HG03575 (cell line): Measurements from ENCODE around the gene BRAP.
"Not testable (repeated sequence)": the region's sequence is repeated elsewhere in the genome, so short reads cannot be mapped to it uniquely, and the experiment has no call there.

ENCODE experiments used
- ATAC-seq: cut with Tn5 transposase; IDR thresholded peaks from one replicate; pipeline ENCODE4 v1.9.1; 2021; ENCODE audit not compliant: unreplicated experiment, insufficient number of reproducible peaks, low FRiP score; ENCODE audit errors: extremely low read depth

The BRAP gene

DNA sequence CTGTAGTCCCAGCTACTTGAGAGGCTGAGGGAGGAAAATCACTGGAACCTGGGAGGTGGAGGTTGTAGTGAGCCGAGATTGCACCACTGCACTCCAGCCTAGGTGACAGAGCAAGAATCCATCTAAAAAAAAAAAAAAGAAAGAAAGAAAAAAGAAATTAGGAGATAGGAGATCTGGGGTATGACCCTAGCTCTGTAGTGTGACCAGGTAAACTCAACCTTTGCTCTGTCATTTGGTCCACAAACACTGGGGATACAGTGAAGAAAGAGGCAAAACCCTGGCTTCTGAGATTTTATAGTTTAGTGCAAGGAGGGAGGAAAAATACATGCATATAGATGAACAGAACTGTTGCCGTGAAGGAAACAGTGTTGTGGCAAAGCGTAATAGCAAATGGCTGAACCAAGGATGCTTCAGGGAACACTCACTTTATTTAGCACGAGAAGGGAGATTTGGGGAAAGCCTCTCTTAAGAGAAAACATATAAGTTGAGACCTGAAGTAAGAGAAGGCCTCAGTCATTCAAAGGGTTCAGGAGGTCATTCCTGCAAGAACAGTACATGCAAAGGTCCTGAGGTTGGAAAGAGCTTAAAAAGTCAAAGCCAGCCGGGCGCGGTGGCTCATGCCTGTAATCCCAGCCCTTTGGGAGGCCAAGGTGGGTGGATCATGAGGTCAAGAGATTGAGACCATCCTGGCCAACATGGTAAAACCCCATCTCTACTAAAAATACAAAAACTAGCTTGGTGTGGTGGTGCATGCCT is 57.1 kb downstream of the BRAP start:
- ATAC-seq: no peak

DNA sequence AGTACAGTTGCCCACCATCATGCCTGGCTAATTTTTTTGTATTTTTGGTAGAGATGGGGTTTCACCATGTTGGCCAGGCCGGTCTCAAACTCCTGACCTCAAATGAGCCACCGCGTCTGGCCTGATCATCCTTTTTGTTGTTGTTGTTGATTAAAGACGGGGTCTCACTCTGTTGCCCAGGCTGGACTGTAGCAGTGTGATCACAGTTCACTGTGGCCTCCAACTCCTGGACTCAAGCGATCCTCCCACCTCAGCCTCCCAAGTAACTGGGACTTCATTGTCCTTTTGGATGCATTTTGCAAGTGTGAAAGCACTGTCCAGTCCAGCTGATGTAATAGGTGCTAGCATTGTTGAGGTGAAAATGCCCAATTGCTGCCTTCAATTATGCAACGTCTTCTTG is 59.5 kb downstream of the BRAP start:
- no peak for ATAC-seq

GRCh38 chr12:111624540-111624939 is 61.2 kb downstream of the BRAP start:
- no peak for ATAC-seq

DNA sequence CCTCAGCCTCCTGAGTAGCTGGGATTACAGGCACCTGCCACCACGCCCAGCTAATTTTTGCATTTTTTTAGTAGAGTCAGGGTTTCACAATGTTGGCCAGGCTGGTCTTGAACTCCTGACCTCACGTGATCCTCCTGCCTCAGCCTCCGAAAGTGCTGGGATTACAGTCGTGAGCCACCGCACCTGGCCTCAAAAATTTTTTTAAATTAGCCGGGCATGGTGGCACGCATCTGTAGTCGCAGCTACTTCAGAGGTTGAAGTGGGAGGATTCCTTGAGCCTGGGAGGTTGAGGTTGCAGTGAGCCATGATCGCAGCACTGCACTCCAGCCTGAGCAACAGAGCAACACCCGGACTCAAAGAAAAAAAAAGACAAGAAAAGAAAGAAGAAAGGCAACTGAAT is 67.9 kb downstream of the BRAP start:
- ATAC-seq: not testable (repeated sequence)

- ATAC-seq: no peak
Measured at GRCh38 chr12:111616177-111616623, 69.6 kb downstream of the BRAP start.

DNA sequence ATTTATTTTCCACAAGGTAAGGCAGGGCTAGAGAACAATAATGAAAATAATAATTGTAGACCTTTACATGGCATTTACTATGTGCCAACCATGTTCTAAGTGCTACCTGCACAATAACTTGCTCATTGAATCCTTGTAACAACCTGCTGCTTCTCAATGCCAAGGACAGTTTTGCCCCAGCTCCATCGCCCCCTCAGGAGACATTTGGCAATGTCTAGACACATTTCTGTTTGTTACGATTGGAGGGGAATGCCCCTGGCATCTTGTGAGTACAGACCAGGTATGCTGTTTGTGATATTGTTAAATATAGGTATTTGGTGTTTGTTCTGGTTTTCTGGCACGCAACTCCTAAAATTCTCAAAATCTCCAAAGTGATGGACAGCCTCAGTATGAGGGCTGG is 78.5 kb downstream of the BRAP start:
- ATAC-seq: no peak

DNA sequence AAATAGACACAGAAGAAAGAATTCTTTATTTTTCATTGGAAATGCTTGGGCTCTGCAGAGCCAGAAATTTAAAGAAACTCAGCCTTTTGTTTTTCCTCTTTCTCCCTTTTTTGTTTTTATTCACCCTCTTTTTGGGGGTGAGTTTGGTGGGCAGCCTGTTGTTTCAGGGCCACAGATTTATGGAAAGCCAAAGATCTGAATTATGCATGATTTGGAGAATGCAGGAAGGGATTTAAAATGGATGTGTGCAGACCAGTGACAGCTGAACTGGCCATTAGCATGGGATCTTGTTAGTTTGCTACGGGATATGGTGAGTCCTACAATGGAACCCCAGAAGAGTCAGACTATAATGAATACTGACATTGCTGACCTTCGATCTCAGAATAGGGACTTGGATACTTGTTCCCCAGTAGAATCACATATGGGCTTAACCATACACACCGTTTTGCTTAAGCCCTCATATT is 79.0 kb downstream of the BRAP start:
- no peak for ATAC-seq

DNA sequence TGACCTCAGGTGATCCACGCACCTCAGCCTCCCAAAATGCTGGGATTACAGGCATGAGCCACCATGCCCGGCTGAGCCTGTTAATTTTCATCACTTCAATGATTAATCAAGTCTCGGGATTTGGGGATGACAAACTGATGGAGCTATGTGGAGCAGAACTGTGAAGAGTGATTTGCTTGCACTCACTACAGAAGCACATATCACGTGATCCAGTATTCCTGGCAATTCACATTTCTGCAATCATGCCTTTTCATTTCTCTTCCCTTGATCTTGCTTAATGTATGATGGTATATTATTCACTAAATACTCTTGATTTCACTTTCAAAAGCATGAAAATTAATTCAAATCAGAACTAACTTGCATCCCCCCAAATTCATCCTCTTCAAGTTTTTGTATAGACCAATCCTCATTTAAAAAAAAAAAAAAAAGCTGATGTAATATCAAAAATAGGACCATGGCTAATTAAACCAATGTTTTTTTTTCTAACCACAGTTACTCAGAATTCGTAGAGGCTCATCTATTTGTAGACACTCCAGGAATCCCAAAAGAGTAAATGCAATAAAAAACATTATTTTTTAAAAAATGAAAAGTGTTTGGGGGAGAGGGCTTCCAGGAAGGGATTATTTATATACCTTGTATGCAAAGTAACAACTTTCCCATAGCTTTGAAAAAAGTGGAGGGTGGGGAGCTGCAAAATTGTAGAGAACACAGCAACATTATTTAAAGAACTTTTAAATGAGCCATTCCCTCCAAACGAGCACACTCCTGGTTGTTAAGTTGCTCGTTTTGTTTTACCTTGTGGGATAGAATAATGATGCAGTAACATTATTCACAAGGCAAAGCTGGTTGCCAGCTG is 79.6 kb downstream of the BRAP start:
- ATAC-seq: no peak

- ATAC-seq: not testable (repeated sequence)
Measured at GRCh38 chr12:111602857-111603256, 82.9 kb downstream of the BRAP start.

GRCh38 chr12:111602348-111602747 is 83.4 kb downstream of the BRAP start:
- ATAC-seq: no peak

- not testable (repeated sequence) for ATAC-seq
Measured at GRCh38 chr12:111600986-111601385, 84.8 kb downstream of the BRAP start.

DNA sequence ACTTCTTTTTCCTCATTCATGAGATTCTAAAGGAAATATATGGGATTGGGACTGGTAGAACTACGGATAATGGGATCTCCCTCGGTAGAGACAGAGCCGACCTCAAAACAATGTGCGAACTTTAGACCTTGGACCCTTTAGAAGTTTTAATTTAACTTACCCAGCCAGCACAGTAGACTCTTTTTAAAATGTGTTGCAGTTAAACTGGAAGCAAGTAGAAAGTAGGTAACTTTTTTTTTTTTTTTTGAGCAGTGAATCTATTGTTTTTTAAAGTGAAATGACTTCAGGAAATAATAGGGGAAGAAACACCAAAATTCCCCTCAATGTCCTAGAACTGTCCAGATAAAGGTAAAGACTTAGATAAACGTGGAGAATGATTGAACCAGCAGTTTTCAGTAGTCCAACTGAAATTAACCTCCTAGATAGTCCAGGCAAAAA is 85.5 kb downstream of the BRAP start:
- no peak for ATAC-seq

GRCh38 chr12:111599453-111600204 is 86.1 kb downstream of the BRAP start:
- no peak for ATAC-seq

- ATAC-seq: no peak
Measured at GRCh38 chr12:111598637-111599452, 86.9 kb downstream of the BRAP start, which contains the start of gene ATXN2. ATXN2 (minus strand) TSS chr12:111599315; CDS start chr12:111599034, 281 bp downstream.

- ATAC-seq: no peak
Measured at GRCh38 chr12:111597831-111598636, 87.7 kb downstream of the BRAP start.

- no peak for ATAC-seq
Measured at GRCh38 chr12:111596985-111597830, 88.5 kb downstream of the BRAP start.

DNA sequence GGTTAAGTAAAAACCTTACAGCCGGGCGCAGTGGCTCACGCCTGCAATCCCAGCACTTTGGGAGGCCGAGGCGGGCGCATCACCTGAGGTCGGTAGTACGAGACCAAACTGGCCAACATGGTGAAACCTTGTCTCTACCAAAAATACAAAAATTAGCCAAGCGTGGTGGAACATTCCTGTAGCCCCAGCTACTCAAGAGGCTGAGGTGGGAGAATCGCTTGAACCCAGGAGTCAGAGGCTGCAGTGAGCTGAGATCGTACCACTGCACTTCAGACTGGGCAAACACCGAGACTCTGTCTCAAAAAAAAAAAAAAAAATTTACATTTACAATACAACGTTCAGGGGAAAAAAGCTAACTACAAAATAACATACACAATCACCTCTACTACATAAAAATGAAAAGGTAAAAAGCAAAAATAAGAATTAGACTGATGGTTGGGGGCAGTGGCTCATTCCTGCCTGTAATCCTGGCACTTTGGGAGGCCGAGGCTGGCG is 90.4 kb downstream of the BRAP start:
- not testable (repeated sequence) for ATAC-seq
